Loucy (cell line): ENCODE measurements around the gene ADAMTS16.

Source experiments
- EZH2phosphoT487 ChIP-seq: fragments of 200-600 bp; IDR thresholded peaks from 2 replicates; pipeline ENCODE4 v1.6.1; 2018; ENCODE audit warnings: antibody characterized with exemption, mild to moderate bottlenecking, moderate library complexity, borderline replicate concordance
- TF ChIP-seq, protein P1 (sequence below): fragments of 200-600 bp; sonication (generic); conservative IDR thresholded peaks from 2 replicates; pipeline ENCODE4 v1.5.1; 2014; ENCODE audit warnings: mild to moderate bottlenecking, antibody characterized with exemption, low read length

DNA sequence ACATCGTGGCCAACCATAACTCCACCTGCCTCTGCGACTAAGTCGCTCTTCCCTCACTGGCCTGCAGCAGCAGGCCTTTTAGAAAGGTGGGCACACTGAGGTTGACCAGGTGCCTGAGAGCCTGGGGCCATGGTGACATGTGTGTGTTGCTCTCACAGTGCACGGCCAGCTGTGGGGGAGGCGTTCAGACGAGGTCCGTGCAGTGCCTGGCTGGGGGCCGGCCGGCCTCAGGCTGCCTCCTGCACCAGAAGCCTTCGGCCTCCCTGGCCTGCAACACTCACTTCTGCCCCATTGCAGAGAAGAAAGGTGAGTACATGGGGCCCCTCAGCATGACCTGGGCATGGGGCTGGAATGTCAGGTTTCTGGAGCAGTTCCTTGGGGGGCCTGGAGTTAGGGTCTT lies 177.8 kb downstream of the ADAMTS16 start:
- TF ChIP-seq EZH2phosphoT487 = no peak
- TF ChIP-seq, protein P1, sequence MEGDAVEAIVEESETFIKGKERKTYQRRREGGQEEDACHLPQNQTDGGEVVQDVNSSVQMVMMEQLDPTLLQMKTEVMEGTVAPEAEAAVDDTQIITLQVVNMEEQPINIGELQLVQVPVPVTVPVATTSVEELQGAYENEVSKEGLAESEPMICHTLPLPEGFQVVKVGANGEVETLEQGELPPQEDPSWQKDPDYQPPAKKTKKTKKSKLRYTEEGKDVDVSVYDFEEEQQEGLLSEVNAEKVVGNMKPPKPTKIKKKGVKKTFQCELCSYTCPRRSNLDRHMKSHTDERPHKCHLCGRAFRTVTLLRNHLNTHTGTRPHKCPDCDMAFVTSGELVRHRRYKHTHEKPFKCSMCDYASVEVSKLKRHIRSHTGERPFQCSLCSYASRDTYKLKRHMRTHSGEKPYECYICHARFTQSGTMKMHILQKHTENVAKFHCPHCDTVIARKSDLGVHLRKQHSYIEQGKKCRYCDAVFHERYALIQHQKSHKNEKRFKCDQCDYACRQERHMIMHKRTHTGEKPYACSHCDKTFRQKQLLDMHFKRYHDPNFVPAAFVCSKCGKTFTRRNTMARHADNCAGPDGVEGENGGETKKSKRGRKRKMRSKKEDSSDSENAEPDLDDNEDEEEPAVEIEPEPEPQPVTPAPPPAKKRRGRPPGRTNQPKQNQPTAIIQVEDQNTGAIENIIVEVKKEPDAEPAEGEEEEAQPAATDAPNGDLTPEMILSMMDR = no peak
